NCI-H2081 (cell line): ENCODE results near the gene INF2.
"Not testable (repeated sequence)": the region's sequence is repeated elsewhere in the genome, so short reads cannot be mapped to it uniquely, and the experiment has no call there.

Experiments
- DNase-seq, 2 experiments: peaks; one replicate each; lab custom pipeline; 2025; lab: John Stamatoyannopoulos, UW

Gene INF2

GRCh38 chr14:104657101-104657524 is 32.3 kb upstream of the INF2 start:
- DNase-seq, result no peak

- no peak for DNase-seq
Observed at GRCh38 chr14:104657563-104658324, 31.7 kb upstream of the INF2 start.

GRCh38 chr14:104658325-104658712 is 31.1 kb upstream of the INF2 start:
- DNase-seq, result no peak

- DNase-seq, result no peak
Observed at GRCh38 chr14:104659146-104659545, 30.3 kb upstream of the INF2 start.

- DNase-seq, result no peak
Observed at GRCh38 chr14:104659764-104660523, 29.5 kb upstream of the INF2 start.

- DNase-seq, result no peak
Observed at GRCh38 chr14:104660597-104660996, 28.8 kb upstream of the INF2 start.

GRCh38 chr14:104661086-104661485 is 28.3 kb upstream of the INF2 start:
- DNase-seq, result no peak

GRCh38 chr14:104661528-104662157 is 27.8 kb upstream of the INF2 start:
- DNase-seq, result not testable (repeated sequence)

GRCh38 chr14:104662472-104662871 is 26.9 kb upstream of the INF2 start:
- DNase-seq, result not testable (repeated sequence)

GRCh38 chr14:104664107-104664506 is 25.3 kb upstream of the INF2 start:
- DNase-seq, result no peak

- no peak for DNase-seq
Observed at GRCh38 chr14:104664588-104664987, 24.8 kb upstream of the INF2 start.

- no peak for DNase-seq
Observed at GRCh38 chr14:104665114-104665656, 24.2 kb upstream of the INF2 start.

- DNase-seq, result no peak
Observed at GRCh38 chr14:104665657-104666522, 23.5 kb upstream of the INF2 start.

- DNase-seq, result not testable (repeated sequence)
Observed at GRCh38 chr14:104666523-104666895, 22.9 kb upstream of the INF2 start.

- no peak for DNase-seq
Observed at GRCh38 chr14:104666981-104667380, 22.4 kb upstream of the INF2 start.

GRCh38 chr14:104669697-104670096 is 19.7 kb upstream of the INF2 start:
- no peak for DNase-seq

GRCh38 chr14:104671330-104671977 is 18.0 kb upstream of the INF2 start:
- not testable (repeated sequence) for DNase-seq

GRCh38 chr14:104672119-104672518 is 17.3 kb upstream of the INF2 start:
- not testable (repeated sequence) for DNase-seq

- DNase-seq, result no peak
Observed at GRCh38 chr14:104673481-104673880, 15.9 kb upstream of the INF2 start.

- DNase-seq, result no peak
Observed at GRCh38 chr14:104675447-104675846, 14.0 kb upstream of the INF2 start.

GRCh38 chr14:104676130-104676693 is 13.2 kb upstream of the INF2 start:
- no peak for DNase-seq
